Subcutaneous adipose tissue (tissue), 4 donors: ENCODE data around the gene MYL6B. TPM values are rescaled to one million over a fixed set of nuclear protein-coding genes. Genes with fewer than 3 reads are reported as not detected.

Source experiments
- total RNA-seq, 4 donors: library from RNA; depleted of rRNA; stranded (reverse); fragments of >200 nt; gene quantifications; one replicate each; pipeline ENCODE4 v1.1.0, GENCODE V29; 2016
- TF ChIP-seq, protein P1 (sequence below): fragments of 450-650 bp; IDR thresholded peaks from one replicate; pipeline ENCODE4 v1.5.1; 2016; ENCODE audit warnings: low read depth, mild to moderate bottlenecking, control low read depth, antibody characterized with exemption, moderate library complexity

The MYL6B gene
- total RNA-seq, 4 donors from 2014 or later = 12.2 to 36.0 (median 24.7) TPM

DNA sequence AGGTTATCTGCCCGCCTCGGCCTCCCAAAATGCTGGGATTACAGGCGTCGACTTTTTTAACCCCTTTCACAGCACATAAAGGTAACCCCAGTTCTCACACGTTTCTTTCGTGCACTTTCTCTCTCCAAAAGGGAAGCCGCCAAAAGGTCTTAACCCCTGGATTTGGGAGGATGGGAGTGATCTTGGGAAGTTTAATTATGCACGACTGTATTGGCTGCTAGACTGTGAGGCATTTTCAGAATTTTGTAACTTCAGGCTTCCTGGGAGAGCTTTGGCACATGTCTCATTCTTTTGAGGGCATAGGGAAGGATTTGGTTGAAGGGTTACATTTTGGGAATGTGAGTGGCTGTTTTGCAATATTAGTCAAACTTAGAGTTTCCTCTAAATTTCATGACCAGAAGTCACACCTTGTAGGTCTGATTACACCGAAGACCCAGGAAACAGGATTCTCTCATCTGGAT, 38.3 kb downstream of the MYL6B start:
- TF ChIP-seq, protein P1, sequence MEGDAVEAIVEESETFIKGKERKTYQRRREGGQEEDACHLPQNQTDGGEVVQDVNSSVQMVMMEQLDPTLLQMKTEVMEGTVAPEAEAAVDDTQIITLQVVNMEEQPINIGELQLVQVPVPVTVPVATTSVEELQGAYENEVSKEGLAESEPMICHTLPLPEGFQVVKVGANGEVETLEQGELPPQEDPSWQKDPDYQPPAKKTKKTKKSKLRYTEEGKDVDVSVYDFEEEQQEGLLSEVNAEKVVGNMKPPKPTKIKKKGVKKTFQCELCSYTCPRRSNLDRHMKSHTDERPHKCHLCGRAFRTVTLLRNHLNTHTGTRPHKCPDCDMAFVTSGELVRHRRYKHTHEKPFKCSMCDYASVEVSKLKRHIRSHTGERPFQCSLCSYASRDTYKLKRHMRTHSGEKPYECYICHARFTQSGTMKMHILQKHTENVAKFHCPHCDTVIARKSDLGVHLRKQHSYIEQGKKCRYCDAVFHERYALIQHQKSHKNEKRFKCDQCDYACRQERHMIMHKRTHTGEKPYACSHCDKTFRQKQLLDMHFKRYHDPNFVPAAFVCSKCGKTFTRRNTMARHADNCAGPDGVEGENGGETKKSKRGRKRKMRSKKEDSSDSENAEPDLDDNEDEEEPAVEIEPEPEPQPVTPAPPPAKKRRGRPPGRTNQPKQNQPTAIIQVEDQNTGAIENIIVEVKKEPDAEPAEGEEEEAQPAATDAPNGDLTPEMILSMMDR = no peak

DNA sequence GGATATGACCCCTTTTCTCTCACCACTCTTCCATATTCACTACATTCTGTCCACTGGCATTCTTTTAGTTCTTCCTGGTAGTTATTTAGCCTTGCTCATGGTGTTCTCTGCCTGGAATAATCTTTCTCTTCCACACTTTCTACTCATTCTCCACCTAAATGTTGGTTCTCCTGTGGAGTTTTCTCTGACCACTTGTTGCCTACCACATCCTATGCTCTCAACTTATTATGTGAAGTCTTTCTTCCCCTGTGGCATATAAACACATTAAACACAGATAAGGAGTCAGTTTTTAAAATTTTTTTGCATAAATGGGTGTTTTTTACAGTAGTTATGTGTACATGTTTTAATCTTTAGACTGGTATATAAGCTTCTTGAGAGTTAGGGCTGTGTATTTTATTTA, 40.2 kb downstream of the MYL6B start:
- TF ChIP-seq, protein P1 = no peak

DNA sequence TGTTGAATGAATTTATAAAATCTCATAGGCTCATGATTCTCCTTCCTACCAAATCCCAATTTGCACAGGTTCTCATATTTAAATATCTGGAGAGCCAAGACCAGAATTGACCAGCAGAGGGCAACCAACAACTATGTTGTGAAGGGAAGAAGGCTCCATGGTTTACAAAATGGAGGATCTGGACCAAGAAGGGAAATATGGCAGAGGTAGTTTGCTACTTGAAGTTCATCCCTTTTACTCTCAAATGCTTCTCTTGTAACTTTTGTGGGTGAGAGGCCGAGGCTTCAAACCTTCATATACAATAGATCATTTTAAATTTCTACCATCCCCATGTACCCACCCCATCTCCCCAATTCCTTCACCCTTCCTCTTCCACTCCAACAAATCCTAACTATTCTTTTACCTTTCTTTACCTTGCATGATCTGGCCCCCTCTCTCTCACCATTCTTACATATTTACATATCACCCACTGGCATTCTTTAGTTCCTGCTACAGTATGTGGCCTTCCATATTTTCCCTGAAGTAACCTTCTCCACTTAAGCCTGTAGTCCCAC, 40.7 kb downstream of the MYL6B start:
- TF ChIP-seq, protein P1 = no peak

DNA sequence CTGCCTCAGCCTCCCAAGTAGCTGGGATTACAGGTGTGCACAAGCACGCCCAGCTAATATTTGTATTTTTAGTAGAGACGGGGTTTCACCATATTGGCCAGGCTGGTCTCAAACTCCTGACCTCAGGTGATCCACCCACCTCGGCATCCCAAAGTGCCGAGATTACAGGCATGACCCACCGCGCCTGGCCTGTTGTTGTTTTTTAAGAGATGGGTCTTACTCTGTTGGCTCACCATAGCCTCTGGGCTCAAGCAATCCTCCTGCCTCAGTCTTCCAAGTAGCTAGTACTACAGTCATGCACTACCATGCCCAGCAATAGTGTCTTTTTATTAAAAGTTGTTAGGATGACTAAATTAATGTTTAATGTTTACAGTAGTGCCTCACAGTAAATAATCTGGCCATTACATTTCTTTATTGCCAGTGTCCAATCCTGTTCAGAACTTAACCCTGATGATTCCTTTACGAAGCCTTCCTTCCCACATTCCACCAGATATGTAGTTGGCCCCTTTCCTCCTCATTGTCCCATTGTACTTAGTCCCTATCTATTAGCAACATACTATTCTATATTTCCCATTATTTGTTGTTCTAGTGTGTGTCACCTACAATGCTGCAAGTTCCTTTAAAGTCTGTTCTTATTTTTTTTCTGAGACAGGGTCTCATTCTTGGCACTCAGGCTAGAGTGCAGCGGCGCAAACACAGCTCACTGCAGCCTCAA, 45.7 kb downstream of the MYL6B start:
- TF ChIP-seq, protein P1 = no peak

DNA sequence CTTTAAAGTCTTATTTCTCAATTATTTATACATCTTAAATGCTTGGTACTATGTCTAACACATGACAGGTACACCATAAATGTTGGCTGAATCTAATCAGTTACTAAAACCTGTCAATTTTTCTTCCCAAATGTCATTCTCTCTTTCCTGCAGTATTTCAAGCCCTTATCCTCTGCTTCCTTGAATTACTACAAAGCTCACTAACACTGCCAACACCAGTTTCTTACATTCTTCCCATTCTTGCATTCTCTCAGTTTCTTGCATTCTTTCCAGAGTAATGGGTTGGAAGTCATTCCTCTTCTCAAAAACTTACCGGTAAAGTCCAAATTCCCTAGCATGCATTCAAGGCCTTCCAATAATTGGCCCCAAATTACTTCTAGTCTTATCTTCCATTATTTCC, 46.4 kb downstream of the MYL6B start:
- TF ChIP-seq, protein P1 = no peak

DNA sequence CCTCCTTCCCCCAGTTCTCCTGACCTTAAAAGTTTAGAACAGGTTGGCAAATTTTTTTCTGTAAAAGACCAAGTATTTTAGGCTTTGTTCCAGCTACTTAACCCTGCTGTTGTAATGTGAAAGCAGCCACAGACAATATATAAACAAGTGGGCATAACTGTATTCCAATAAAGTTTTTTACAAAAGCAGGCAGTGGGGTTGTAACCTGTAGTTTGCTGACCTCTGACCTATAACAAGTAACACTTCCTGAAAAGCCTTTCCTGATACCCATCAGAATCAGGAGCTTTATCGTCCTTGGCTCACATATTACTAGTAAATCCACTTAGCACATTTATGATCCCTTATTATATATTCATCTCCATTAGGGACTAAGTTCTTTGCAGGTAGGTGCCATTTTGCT, 50.0 kb downstream of the MYL6B start:
- TF ChIP-seq, protein P1 = no peak

DNA sequence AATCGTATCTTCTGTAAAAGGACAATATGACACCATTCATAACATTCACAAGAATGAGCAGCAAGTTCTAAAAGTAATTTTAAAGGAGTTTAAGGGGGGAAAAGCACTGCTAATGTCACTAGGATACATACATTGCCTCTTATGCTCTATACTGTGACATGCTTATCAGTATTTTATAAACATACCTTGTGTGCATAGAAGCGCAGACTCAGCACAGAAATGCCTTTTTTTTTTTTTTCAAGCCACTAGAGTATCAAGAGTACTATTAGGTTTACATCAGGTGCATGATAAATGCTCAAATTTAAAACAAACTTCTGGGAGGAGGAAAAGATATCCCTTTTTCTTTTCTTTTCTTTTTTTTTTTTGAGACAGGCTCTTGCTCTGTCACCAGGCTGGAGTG, 50.5 kb downstream of the MYL6B start:
- TF ChIP-seq, protein P1 = no peak
